HuH-7.5 (cell line): ENCODE data around the gene NCOA3.

Source experiments
- DNase-seq: peaks from one replicate; pipeline ENCODE4 v3.0.0; 2011; ENCODE audit warnings: low spot score

NCOA3 gene

DNA sequence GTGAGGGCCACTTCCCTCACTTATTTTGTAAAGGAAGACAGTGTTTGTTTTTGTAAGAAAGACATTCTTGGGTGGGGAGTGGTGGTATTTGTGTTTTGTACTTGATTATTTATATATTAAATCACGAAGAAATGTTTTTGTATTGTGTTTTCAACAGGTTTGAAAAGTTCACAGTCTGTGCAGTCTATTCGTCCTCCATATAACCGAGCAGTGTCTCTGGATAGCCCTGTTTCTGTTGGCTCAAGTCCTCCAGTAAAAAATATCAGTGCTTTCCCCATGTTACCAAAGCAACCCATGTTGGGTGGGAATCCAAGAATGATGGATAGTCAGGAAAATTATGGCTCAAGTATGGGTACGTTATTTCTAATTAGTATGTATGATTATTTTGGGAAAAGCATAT, 137.2 kb downstream of the NCOA3 start:
- DNase-seq = no peak

DNA sequence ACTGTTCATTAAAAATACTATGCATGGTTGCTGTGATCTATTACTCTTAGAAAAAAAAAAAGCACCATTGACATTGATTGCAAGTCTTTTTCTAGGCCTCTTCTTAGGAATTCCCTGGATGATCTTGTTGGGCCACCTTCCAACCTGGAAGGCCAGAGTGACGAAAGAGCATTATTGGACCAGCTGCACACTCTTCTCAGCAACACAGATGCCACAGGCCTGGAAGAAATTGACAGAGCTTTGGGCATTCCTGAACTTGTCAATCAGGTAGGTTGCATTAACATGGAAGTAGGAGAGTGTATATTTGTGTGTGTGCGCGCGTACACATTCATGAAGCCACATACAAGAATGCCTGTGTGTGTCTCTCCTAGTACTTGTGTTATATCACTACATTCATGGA, 140.4 kb downstream of the NCOA3 start:
- no peak for DNase-seq

DNA sequence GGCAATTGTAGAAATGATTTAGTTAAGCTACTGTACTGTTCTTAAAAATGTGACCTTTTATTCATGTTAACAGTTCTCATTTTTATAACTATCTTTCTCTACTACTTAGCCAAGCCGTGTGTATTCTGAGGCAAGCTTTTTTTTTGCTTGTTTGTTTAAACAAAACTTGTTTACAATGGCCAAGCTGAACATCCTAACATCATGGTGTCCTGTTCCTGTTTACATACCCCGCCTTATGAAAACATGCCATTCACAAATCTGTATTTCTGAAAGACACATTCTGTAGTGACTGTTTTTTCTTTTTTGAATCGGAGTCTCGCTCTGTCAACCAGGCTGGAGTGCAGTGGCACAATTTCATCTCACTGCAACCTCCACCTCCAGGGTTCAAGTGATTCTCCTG, 140.9 kb downstream of the NCOA3 start:
- peak; percentile 69 for DNase-seq

DNA sequence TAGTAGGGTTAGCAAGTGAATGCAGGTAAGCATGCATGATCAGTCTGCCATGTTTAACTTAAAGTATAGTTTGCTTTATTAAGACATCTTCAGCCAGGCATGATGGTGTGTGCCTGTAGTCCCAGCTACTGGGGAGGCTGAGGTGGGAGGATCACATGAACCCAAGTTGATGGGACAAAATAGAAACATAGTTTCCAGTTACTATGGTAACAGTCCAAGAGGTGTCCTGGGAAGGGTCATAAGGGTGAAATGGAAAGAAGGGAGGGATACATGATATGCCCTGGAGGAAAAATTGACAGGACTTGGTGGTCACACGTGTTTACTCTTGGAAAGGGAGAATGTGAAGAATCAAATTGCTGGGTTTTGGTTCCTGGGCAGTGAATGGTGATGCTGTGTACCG, 143.9 kb downstream of the NCOA3 start:
- no peak for DNase-seq

DNA sequence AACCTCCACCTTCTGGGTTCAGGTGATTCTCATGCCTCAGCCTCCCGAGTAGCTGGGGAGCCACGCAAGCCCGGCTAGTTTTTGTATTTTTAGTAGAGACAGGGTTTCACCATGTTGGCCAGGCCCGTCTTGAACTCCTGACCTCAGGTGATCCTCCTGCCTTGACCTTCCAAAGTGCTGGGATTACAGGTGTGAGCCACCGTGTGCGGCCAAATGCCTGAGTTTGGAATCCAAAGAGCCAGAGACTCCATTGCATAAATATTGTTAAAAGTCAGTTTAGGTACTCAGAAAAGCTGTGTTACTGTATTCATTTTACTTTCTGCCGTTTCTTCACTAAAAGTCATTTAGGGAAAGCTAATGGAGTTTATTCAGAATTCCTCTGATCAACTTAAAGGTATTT, 146.3 kb downstream of the NCOA3 start:
- DNase-seq = no peak

DNA sequence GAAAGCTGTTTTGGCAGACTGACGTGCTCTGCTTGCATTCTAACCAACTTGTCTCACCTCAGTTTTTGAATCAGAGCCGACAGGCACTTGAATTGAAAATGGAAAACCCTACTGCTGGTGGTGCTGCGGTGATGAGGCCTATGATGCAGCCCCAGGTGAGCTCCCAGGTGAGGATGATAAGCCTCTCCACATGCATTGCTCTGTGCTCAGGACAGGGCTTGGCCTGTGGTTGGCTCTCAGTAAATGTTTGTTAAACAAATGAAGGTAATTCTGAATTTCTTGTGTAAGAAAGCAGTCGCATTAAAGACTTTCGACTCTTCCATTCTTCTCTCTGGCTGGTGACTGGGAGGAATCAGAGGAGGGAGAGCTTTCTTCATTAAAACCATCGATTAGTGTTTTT, 147.3 kb downstream of the NCOA3 start:
- no peak for DNase-seq

DNA sequence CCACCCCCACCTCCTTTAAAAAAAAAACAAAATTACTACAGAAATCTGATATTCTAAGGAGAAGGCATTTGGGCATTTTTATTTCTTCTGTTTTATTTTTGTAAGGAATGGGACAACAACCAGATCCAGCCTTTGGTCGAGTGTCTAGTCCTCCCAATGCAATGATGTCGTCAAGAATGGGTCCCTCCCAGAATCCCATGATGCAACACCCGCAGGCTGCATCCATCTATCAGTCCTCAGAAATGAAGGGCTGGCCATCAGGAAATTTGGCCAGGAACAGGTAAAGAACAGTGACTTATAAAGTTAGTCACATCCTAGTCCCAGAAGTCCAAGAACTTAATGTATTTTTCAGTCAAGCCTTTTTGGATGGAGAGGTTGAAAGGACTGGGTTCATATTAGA, 150.6 kb downstream of the NCOA3 start:
- DNase-seq = no peak

DNA sequence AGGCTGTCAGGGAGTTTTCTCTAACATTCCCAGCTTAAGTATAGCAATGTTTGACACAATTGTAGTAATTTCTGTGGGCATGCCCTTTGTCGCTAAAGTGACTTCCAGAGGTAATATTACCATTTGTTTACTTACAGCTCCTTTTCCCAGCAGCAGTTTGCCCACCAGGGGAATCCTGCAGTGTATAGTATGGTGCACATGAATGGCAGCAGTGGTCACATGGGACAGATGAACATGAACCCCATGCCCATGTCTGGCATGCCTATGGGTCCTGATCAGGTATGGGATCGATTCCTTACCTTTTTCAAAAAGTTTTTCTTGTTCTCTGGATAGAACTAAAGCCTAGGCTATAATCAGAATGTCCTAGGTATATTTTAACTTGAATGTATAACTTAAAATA, 151.1 kb downstream of the NCOA3 start:
- no peak for DNase-seq

DNA sequence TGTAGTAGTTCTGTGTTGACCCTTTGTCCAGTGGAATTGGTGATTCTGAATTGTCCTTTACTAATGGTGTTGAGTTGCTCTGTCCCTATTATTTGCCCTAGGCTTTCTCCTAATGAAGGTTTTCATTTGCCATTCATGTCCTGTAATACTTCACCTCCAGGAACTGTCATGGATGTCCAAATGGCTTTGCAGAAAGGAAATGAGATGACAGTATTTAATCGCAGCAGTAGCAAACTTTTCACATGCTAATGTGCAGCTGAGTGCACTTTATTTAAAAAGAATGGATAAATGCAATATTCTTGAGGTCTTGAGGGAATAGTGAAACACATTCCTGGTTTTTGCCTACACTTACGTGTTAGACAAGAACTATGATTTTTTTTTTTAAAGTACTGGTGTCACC, 152.2 kb downstream of the NCOA3 start:
- DNase-seq = no peak

DNA sequence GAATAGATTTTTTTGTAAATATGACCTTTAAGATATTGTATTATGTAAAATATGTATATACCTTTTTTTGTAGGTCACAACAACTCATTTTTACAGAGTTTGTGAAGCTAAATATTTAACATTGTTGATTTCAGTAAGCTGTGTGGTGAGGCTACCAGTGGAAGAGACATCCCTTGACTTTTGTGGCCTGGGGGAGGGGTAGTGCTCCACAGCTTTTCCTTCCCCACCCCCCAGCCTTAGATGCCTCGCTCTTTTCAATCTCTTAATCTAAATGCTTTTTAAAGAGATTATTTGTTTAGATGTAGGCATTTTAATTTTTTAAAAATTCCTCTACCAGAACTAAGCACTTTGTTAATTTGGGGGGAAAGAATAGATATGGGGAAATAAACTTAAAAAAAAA, 152.7 kb downstream of the NCOA3 start:
- DNase-seq = no peak

DNA sequence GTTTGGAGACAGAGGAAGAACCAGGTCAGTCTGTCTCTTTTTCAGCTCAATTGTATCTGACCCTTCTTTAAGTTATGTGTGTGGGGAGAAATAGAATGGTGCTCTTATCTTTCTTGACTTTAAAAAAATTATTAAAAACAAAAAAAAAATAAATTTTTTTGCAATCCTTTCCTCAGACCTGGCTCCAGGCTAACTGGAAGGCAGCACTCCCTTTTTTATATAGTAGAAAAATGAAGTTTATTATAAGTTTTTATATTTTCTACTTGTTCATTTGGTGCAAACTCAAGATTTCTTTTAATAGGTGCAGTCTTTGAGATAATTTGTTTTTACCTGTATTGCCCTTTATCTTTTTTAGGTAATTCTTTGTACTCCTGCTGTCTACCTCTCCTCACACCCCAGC, 153.9 kb downstream of the NCOA3 start:
- DNase-seq = no peak

DNA sequence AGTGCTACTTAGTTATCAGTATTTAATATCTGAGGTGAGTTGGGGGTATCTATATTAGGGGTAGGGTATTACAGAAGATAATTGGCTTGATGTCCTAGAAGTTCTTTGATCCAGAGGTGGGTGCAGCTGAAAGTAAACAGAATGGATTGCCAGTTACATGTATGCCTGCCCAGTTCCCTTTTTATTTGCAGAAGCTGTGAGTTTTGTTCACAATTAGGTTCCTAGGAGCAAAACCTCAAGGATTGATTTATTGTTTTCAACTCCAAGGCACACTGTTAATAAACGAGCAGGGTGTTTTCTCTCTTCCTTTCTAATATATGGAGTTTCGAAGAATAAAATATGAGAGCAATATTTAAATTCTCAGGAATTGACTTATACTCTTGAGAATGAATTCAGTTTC, 154.6 kb downstream of the NCOA3 start:
- DNase-seq = no peak

DNA sequence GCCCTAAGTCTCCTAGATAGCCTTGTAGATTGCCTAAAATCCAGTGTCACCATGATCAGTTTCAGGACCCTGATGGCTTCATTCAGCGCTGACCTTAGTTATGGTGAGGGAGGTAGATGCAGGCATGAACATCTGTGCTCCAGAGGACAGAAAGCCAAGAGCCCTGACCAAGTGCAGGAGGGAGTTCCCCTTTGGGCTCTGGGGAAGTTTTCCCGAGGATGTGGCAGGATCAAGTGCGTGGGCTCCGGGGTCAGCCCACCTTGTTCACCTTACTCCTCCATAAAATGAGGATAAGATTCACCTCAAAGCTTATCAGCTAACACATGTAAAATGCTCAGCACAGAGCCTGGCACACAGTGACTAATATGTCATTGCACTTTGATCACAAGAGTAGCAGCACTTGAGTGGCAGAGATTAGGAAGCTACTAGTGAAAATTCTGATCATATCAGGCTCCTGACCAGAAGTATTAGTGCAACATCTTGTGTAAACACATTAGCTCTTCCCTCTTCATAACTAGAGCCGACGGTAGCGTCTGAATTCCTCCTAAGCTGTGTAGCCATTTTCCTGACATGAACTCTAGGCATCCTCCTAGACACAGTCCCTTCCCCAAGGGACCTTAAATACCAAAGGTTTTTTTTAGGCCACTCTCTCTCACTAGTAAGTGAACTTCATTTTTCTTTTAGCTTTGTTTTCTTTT, 158.4 kb downstream of the NCOA3 start:
- no peak for DNase-seq

DNA sequence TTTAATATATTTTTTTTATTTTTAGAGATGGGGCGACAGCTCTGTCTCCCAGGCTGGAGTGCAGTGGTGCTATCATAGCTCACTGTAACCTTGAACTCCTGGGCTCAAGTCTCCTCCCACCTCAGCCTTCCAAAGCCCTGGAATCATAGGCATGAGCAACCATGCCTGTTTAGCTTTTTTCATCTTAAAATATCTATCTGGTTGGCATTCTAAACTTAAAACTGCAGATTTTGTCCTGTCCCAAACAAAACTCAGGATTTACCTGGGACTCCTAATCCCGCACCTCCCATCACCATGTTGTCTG, 158.9 kb downstream of the NCOA3 start:
- no peak for DNase-seq

DNA sequence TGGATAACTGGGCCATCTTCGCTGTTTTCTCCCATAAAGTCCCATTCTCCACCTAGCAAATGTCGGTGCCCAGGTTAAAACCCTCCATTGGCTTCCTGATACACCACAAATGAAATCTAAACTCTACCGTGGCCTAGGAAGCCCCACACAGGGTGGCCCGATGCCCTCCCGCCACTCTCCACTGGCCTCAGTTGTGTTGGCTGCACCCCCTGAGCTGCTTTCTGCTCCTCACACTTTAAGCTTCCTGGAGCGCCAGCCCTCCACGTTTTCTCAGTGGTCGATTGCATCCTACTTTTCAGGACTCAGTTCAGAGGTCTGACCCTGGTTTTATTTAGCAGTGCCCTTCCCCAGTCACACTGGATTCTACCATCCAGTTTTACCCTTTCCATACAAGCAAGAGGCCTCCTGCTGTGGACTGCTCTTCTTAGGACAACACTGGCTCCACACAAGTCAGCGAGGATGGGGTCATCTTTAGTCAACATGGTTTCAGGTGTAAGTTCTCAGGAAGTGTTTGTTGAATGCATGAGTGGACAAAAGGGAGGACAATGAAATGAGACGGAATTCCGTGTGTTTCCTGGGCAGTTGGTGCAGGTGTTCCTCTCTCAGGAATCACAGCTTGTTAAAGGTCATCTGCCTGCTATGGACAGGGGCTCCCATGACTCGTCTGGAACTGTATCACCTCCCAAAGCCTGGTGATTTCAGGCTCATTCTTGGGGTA, 159.5 kb downstream of the NCOA3 start:
- DNase-seq = no peak

DNA sequence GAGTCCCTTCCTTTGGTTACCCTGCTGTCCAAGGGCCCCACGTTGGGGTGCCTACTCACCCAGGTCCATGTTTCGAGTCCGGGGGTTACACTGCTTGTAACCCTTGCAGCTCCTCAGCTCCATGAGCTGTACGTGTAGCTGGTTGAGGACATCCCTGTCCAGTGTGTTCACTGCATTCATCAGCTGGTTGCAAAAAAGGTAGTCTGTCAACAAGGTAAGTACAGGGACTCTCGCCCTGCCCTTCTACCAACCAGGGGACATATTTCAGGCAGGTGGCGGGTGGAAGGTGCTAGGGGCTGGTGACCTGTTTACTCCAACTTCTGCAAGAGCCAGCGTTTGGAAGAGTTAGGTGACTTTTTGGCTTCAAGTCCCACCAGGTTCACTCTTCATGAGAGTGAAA, 160.0 kb downstream of the NCOA3 start:
- no peak for DNase-seq

DNA sequence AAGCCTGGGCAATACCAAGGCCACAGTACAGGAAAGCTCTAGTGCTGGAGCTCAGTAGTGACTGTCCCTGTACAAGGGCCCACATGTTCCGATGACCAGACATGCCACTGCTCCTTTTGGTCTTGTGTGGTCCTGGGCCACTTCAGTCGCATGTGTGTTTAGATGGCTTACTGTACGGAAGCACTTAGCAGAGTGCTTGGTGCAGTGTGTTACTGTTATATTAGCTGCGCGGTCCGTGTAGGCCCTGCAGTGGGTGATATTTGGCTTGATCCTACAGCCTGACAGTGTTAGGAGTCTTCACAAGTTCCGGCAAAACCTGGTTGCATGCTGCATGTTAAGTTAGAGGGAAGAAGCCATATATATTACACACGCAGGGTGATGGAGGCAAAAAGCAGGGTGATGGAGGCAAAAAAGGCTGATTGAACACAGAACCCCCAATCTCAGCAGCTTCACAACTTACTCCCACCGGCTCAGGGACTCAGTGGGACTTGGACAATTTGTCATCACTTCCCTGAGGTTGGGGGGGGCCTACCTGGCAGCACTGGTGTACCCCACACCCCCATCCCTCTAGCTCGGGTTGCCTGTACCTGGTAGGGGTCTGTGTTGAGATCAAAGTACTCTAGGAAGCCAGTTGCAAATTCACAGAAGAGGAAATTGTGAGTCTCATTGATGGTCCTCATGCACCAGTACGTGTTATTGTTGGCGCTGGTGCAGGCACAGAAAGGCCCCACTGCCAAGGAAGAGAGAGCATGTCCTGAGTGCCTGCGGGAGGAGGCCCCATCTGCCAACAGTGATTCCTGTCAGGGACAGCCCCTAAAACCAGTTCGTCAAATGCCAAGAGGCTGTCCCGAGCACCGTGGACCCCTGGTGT, 161.0 kb downstream of the NCOA3 start:
- DNase-seq = no peak

DNA sequence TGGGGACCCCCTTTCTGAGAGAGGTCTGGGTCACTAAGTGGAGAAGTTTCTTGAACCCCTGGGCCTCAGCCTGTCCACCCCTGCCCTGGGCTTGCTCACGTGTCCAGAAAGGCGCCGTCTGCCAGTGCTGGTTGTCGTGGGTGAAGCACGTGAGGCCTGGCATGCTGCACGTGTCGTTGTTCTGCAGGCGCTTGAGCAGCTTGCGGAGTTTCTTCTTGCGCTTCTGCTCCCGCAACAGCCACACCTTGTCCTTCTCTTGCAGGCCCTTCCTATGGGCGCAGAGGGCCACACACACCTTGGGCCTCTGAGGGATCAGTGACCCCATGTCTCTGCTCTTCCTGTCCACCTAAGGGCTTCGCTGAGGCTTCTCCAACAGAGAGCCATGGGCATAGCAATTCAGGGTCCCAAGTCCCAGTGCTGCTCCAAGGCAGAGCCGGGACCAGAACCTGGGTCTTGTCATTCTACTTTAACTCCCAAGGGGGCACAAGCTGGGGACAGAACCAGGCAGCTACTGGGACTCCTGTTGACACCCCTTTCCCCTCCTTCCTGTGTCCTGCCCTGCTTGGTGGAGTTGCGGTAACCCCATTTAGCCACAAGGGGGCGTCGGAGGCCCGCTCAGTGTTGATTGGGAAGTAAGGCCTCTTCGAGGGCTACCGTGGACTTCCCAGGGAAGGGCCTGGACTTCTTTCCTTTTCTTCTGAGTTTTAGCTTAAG, 161.8 kb downstream of the NCOA3 start:
- peak; percentile 100 for DNase-seq

DNA sequence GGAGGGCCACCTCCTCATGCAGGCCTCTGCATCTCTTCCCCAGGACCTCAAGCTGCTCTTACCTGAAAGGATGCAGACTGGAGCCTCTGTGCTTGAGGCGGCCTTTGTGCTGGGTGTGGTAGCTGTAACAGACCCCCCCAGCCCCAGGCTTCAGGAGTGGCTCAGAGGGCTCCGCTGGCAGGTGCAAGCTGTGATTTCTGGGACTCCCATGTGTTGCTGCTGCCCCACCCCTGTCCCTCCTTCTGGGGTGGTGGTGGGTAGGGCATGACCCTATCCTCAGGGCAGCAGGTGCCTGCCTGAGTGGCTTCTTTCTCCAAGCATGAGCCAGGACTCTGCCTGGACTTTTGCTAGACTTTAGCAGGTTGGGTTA, 162.4 kb downstream of the NCOA3 start:
- no peak for DNase-seq

DNA sequence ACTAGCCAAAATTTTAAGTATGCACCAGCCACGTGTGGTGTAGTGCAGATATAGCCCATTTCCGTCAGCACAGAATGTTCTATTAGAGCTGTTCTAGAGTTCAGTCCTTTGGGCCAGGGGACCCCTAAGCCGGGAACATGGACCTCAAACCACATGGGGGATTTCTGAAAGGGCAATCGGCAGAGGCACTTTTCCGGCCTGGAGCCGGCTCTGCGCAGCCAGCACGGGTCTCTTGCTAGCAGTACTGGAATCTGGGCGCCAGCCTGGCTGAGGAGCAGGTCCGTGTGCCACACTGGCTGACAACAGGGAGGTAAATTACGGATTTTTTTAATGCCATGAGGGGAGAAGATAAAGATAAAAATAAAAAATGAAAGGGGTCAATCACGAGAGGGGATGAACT, 163.1 kb downstream of the NCOA3 start:
- no peak for DNase-seq

DNA sequence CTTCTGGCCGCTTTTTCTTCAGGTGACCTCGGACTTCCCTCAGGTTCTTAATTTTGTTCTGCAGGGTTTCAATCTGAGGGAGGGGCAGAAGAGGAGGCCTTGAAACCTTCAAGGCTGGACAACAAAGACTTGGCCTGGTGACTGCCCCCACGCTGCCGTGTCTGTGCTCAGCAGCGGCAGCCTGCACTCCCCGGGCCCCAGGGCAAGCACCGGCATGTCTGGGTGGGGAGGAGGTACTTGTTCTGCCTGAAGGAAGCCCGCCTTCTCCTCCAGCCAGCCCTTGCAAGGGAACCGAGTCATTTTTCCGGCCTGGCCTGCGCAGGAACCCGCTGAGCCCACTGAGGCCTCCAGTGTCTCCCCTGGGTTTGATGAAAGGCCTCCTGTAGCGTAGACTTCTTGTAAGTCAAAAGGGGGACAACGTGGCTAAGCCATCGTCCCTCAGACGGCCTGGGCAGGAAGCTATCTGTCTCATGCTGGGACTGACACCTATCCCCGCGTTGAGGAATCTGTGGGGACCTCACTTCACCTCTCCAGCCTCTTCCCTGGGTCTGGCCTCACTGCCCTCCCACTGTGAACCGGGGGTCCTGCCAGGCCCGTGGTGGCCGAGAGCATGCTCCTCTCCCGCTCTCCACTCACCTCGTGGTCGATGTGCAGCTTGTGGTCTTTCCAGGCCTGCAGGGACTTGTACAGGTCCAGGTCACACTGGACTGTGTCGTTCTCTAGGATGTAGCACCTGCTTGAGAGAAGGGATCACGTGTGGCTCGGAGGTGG, 163.7 kb downstream of the NCOA3 start:
- no peak for DNase-seq

DNA sequence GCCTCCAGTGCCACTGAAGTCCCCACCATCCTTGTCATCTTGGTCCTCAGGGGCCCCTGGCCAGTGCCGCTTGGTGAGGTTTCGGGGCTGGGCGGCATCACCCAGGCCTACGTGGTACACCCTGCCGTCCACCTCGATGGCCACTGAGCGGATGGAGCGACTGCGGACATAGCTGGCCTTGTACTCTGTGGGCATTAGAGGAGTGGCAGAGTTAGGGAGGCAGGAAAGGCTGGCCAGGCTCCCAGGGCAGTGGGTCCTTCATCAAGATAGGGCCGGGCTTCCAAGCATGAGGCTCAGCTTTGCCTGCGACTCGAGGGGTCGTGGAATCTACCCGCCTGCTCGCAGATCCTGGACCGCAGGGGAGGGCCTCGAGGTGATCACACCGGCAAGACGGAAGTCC, 164.6 kb downstream of the NCOA3 start:
- no peak for DNase-seq
